NCI-H2081 (cell line): Measurements from ENCODE around the gene PPM1B.
"Not testable (repeated sequence)": the region's sequence is repeated elsewhere in the genome, so short reads cannot be mapped to it uniquely, and the experiment has no call there.

ENCODE experiments used
- DNase-seq, 2 experiments: peaks; one replicate each; lab custom pipeline; 2025; lab: John Stamatoyannopoulos, UW

Gene PPM1B

GRCh38 chr2:44254023-44254422 is 85.3 kb downstream of the PPM1B start:
- no peak for DNase-seq

DNA sequence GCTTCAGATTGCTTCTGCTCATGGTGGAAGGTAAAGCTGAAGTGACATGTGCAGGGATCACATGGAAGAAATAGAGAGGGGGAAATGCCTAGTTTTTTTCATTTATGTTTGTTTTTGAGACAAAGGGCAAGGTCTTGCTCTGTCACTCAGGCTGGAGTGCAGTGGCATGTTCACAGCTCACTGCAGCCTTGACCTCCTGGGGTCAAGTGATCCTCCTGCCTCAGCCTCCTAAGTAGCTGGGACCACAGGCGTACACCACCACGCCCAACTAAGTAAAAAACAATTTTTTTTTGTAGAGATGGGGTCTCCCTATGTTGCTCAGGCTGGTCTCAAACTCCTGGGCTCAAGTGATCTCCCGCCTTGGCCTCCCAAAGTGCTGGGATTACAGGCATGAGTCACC is 87.0 kb downstream of the PPM1B start:
- DNase-seq: not testable (repeated sequence)

GRCh38 chr2:44257802-44258201 is 89.1 kb downstream of the PPM1B start:
- not testable (repeated sequence) for DNase-seq

- no peak for DNase-seq
Observed at GRCh38 chr2:44267269-44267795, 98.7 kb downstream of the PPM1B start.

DNA sequence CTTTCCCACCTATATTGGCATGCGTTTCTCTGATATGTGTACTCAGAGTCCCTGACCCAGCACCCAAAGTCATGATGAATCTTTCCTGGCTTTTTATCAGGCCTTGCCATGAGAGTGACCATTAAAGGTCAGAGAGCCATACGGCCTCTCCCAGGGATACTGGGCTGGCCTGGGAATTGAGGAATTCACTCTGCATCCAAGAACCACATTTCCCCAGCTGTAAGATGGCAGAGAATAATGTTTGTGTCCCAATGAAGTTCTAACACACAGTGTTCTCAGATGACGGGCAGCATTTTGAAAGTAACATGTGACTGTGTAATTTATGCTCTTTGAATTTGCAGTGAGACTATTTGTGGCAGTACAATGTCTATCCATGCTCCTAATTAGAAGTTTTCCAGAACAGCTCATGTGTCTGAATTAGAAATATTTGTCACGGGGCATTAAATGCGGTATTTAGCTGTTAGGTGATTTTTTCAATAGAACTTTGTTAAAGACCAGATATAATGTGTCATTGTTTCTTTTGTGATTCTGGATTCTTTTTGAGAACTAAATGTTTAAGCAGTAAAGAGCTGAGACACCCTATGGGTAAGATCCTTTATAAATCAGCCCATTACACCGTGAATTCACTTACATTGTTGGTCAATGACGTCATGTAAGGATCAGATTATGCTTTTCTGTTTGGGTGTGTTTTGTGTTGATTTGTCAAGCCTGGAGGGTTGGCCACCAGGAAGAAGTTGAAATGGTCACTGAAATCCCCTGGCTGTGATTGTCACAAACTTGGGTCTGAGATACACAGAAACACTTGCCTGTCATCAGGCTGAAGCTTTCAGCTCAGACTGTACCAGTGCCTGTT is 99.3 kb downstream of the PPM1B start:
- DNase-seq: peak in 1 of 2 experiments; percentile 28

DNA sequence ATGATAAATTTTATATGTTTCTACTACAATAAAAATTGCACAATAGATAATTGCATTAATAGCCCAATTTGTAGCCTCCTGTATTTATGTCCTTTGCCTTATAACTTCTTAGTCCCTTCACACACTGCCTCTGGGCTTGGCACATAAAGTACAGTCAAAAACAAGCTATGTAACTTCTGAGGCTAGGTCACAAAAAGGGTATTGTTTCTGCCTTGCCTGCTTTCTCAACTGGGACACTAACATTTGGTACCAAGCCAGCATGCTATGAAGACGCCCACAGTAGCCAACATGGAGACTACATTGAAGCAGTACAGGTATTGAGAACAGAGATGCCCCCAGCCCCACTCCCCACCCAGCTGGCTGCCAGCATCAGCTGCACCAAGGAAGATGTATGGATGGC is 101.2 kb downstream of the PPM1B start:
- no peak for DNase-seq

- no peak for DNase-seq
Observed at GRCh38 chr2:44271296-44271695, 102.6 kb downstream of the PPM1B start.

- DNase-seq: no peak
Observed at GRCh38 chr2:44273076-44273475, 104.4 kb downstream of the PPM1B start.

DNA sequence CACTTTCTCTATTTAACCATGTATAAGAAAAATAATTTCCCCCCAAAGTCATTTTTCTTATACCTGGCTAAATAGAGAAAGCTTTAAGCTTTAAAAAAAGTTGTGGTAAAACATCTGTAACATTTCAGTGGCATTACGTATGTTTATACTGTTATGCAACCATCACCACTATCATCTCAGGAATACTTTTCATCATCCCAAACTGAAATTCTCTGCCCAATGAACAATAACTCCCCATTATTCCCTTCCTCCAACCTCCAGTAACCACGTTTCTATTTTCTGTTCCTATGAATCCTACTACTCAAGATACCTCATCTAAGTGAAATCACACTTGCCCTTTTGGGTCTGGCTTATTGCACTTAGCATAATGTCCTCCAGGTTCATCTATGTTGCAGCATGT is 104.9 kb downstream of the PPM1B start:
- no peak for DNase-seq

DNA sequence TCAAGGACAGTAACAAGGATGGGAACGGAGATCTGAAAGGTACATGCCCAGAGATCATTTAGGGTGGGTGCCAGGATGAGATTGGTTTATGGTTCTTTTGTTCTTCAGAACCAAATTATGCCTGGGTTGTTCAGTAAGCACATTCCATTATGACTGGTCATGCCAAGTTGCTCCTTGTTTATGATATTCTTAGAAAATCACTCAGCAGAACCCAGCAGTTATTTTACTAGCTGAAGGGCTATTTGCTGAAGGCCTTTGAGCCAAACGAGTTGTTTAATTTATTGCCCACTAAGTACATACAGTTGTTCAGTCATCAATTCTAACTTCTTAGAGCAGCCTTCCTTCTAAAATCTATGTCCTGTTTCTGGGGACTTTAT is 107.2 kb downstream of the PPM1B start:
- DNase-seq: no peak

DNA sequence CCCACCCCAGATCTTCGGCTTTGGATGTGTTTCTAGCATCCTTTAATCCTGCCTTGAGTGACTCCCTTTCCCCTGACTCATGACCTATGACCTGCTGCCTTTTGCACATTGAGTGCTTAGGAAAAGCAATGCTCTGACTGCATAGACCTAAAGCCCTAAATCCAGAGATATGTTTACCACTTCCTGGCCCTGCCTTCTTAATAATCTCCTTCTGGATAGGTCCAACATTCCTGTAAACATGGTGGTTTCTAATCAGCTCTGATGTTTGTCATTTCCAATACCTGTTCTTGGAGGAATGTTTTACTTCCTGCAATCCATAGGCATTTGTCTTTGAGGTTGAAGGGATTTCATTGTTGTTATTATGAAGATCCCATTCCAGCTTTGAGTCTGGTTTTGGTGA is 108.9 kb downstream of the PPM1B start:
- DNase-seq: no peak

DNA sequence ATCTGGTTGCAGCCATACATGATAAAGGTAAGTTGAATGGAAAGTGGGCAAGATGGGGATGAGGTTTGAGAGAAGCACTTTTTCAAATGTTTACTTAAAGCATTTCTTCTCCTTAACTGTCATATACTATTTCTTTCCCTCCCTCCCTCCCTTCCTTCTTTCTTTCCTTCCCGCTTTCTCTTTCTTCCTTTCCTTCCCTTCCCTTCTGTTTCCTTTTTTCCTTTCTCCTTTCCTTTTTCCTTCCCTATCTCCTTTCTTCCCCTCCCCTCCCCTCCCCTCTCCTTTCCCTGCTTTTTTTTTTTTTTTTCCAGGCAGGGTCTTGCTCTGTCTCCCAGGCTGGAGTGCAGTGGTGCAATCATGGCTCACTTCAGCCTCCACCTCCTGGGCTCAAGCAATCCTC is 112.2 kb downstream of the PPM1B start:
- DNase-seq: no peak
